Vagina (tissue), 2 donors: ENCODE data around the gene CPSF4. TPM values are rescaled to one million over a fixed set of nuclear protein-coding genes. Genes with fewer than 3 reads are reported as not detected.

ENCODE experiments used
- DNase-seq, 2 donors: peaks; one replicate each; pipeline ENCODE4 v3.0.0-alpha.2; 2017; ENCODE audit errors: extremely low spot score in 2 of 2
- H3K27ac ChIP-seq: fragments of 200-600 bp; sonication (generic); one replicate; pipeline ENCODE4 v1.5.1; 2019
- H3K27me3 ChIP-seq: fragments of 200-600 bp; sonication (generic); one replicate; pipeline ENCODE4 v1.5.1; 2019
- H3K36me3 ChIP-seq, 2 donors: fragments of 200-600 bp; sonication (generic); one replicate each; pipeline ENCODE4 v1.5.1; 2017 to 2019
- H3K4me1 ChIP-seq: fragments of 200-600 bp; sonication (generic); one replicate; pipeline ENCODE4 v1.5.1; 2019
- H3K4me3 ChIP-seq, 2 donors: fragments of 200-600 bp; sonication (generic); 1 replicate in 1 of 2; 2 replicates in 1 of 2; pipeline ENCODE4 v1.5.1; 2016 to 2019
- H3K9me3 ChIP-seq: fragments of 200-600 bp; sonication (generic); one replicate; pipeline ENCODE4 v1.5.1; 2019
- CTCF ChIP-seq, 3 experiments: fragments of 450-650 bp in 2 of 3; fragments of 200-600 bp in 1 of 3; sonication (generic) in 1 of 3; IDR thresholded peaks; one replicate each; pipeline ENCODE4 v1.5.1; 2017 to 2019; ENCODE audit warnings: antibody characterized with exemption in 3 of 3, mild to moderate bottlenecking in 2 of 3, moderate library complexity in 2 of 3
- POLR2A ChIP-seq, 2 donors: fragments of 450-650 bp; IDR thresholded peaks; one replicate each; pipeline ENCODE4 v1.6.1; 2017; ENCODE audit warnings: antibody characterized with exemption in 2 of 2, mild to moderate bottlenecking in 2 of 2, moderate library complexity in 2 of 2
- POLR2AphosphoS5 ChIP-seq, 2 donors: sonication (generic); formaldehyde crosslinking; IDR thresholded peaks; one replicate each; pipeline ENCODE4 v1.9.0; 2017; ENCODE audit warnings: antibody characterized with exemption in 2 of 2, mild to moderate bottlenecking in 2 of 2, low read depth in 1 of 2; ENCODE audit not compliant: insufficient read depth in 1 of 2
- intact Hi-C: fragments of 100-400 bp; cut with DNase I; formaldehyde crosslinking; loops from one replicate; pipeline ENCODE4 v1.15.1; 2023
- total RNA-seq: library from RNA; depleted of rRNA; stranded (reverse); fragments of >200 nt; gene quantifications from one replicate; pipeline ENCODE4 v1.2.3, GENCODE V29; 2016

Gene CPSF4
- total RNA-seq, 1 donor from 2014 or later = 23.8 TPM

GRCh38 chr7:99478464-99479440 is 40.0 kb downstream of the CPSF4 start:
- TF ChIP-seq POLR2AphosphoS5 (IDR thresholded peaks at IDR 0.05; ENCODE audit: insufficient read depth in 1 of 2, low read depth in 1 of 2) (no peak), CTCF (IDR thresholded peaks at IDR 0.05) (no peak), POLR2A (IDR thresholded peaks at IDR 0.05) (no peak)
- Histone ChIP-seq H3K27ac (peak overlapping the region; percentile 7), H3K4me3 (no peak overlapping the region), H3K36me3 (peaks cover 0 to 12% of the 10 kb centered on the region in 2 donors), H3K9me3 (no peaks in the 10 kb centered on the region), H3K27me3 (no peaks in the 10 kb centered on the region), H3K4me1 (peaks cover 3% of the 10 kb centered on the region)
- intact Hi-C loops = no loop called here
- DNase-seq = no peak

- Histone ChIP-seq H3K27ac (no peak overlapping the region), H3K27me3 (no peaks in the 10 kb centered on the region), H3K9me3 (no peaks in the 10 kb centered on the region), H3K4me1 (no peaks in the 10 kb centered on the region), H3K36me3 (peaks cover 0 to 13% of the 10 kb centered on the region in 2 donors), H3K4me3 (no peak overlapping the region)
- TF ChIP-seq CTCF (IDR thresholded peaks at IDR 0.05) = no peak
- TF ChIP-seq POLR2AphosphoS5 (IDR thresholded peaks at IDR 0.05; ENCODE audit: insufficient read depth in 1 of 2, low read depth in 1 of 2) = no peak
- no peak for TF ChIP-seq POLR2A (IDR thresholded peaks at IDR 0.05)
- DNase-seq = no peak
- intact Hi-C loops = no loop called here
These were observed 46.4 kb downstream of the CPSF4 start for GRCh38 chr7:99485094-99485493.

GRCh38 chr7:99489235-99489634 is 50.5 kb downstream of the CPSF4 start:
- Histone ChIP-seq H3K4me1 (no peaks in the 10 kb centered on the region), H3K27ac (no peak overlapping the region), H3K36me3 (peaks cover 12 to 24% of the 10 kb centered on the region in 2 donors), H3K9me3 (peaks cover 10% of the 10 kb centered on the region), H3K4me3 (no peak overlapping the region), H3K27me3 (no peaks in the 10 kb centered on the region)
- no peak for TF ChIP-seq POLR2A (IDR thresholded peaks at IDR 0.05)
- no peak for TF ChIP-seq CTCF (IDR thresholded peaks at IDR 0.05)
- no peak for TF ChIP-seq POLR2AphosphoS5 (IDR thresholded peaks at IDR 0.05; ENCODE audit: insufficient read depth in 1 of 2, low read depth in 1 of 2)
- intact Hi-C loops = no loop called here
- no peak for DNase-seq

- TF ChIP-seq POLR2AphosphoS5 (IDR thresholded peaks at IDR 0.05; ENCODE audit: insufficient read depth in 1 of 2, low read depth in 1 of 2) (no peak), POLR2A (IDR thresholded peaks at IDR 0.05) (no peak), CTCF (IDR thresholded peaks at IDR 0.05) (no peak)
- Histone ChIP-seq H3K9me3 (peaks cover 10% of the 10 kb centered on the region), H3K4me3 (no peak overlapping the region), H3K4me1 (no peaks in the 10 kb centered on the region), H3K27me3 (no peaks in the 10 kb centered on the region), H3K27ac (no peak overlapping the region), H3K36me3 (peaks cover 14 to 34% of the 10 kb centered on the region in 2 donors)
- intact Hi-C loops = no loop called here
- no peak for DNase-seq
These were observed 52.1 kb downstream of the CPSF4 start for GRCh38 chr7:99490878-99491277.

GRCh38 chr7:99493823-99494222 is 55.1 kb downstream of the CPSF4 start:
- peaks cover 19% of the 10 kb centered on the region for H3K4me1 ChIP-seq
- DNase-seq = no peak
- no peak for TF ChIP-seq POLR2A (IDR thresholded peaks at IDR 0.05)
- TF ChIP-seq POLR2AphosphoS5 (IDR thresholded peaks at IDR 0.05; ENCODE audit: insufficient read depth in 1 of 2, low read depth in 1 of 2) = no peak
- no peak for TF ChIP-seq CTCF (IDR thresholded peaks at IDR 0.05)
- no peak overlapping the region for H3K27ac ChIP-seq
- H3K9me3 ChIP-seq = peaks cover 10% of the 10 kb centered on the region
- no peak overlapping the region for H3K4me3 ChIP-seq
- no peaks in the 10 kb centered on the region for H3K27me3 ChIP-seq
- intact Hi-C loops = no loop called here
- peaks cover 14 to 58% of the 10 kb centered on the region in 2 donors for H3K36me3 ChIP-seq
